Adrenal gland (tissue), 5 donors: ENCODE data around the gene FXYD5.

Experiments
- POLR2A ChIP-seq, 2 donors: fragments of 450-650 bp; IDR thresholded peaks; one replicate each; pipeline ENCODE4 v1.6.1; 2017; ENCODE audit warnings: antibody characterized with exemption in 2 of 2, mild to moderate bottlenecking in 2 of 2, moderate library complexity in 1 of 2
- TF ChIP-seq, protein P1 (sequence below), 6 experiments: fragments of 450-650 bp in 4 of 6; fragments of 200-600 bp in 2 of 6; sonication (generic) in 1 of 6; IDR thresholded peaks; 1 replicate in 5 of 6; 2 replicates in 1 of 6; pipeline versions ENCODE4 v1.5.1 to v1.8.0; 2016 to 2021; ENCODE audit warnings: antibody characterized with exemption in 6 of 6, mild to moderate bottlenecking in 2 of 6, moderate library complexity in 1 of 6
- donor health status: DM: no; HTN: no; CAD: no.

DNA sequence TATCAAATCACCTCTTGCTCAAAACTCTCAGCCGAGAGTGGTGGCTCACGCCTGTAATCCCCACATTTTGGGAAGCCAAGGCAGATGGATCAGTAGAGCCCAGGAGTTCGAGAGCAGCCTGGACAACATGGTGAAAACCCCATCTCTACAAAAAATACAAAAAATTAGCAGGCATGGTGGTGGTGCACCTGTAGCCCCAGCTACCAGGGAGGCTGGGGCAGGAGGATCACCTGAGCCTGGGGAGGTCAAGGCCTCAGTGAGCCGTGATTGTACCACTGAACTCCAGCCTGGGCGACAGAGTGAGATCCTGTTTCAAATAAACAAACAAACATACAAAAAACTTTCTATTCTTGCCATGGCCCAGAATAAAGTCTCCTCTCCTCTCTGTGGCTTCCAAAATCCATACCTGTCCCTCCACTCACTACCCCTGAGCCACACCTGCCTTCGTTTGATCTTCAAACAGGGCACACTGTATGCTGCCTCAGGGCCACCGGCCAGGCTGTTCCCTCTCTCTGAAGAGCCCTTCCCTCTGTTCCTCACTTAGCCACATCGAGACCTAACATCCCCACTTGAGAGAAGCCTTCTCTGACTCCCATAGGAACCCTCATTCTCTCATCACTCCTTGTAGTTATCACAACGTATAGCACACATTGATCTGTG is 26.0 kb upstream of the FXYD5 start:
- TF ChIP-seq, protein P1, sequence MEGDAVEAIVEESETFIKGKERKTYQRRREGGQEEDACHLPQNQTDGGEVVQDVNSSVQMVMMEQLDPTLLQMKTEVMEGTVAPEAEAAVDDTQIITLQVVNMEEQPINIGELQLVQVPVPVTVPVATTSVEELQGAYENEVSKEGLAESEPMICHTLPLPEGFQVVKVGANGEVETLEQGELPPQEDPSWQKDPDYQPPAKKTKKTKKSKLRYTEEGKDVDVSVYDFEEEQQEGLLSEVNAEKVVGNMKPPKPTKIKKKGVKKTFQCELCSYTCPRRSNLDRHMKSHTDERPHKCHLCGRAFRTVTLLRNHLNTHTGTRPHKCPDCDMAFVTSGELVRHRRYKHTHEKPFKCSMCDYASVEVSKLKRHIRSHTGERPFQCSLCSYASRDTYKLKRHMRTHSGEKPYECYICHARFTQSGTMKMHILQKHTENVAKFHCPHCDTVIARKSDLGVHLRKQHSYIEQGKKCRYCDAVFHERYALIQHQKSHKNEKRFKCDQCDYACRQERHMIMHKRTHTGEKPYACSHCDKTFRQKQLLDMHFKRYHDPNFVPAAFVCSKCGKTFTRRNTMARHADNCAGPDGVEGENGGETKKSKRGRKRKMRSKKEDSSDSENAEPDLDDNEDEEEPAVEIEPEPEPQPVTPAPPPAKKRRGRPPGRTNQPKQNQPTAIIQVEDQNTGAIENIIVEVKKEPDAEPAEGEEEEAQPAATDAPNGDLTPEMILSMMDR (IDR thresholded peaks at IDR 0.05) = no peak
- no peak for TF ChIP-seq POLR2A (IDR thresholded peaks at IDR 0.05)
